IMR-90 (cell line): ENCODE measurements around the gene OR2G6. TPM values are rescaled to one million over a fixed set of nuclear protein-coding genes. Genes with fewer than 3 reads are reported as not detected.
"Not testable (repeated sequence)": the region's sequence is repeated elsewhere in the genome, so short reads cannot be mapped to it uniquely, and the experiment has no call there.

Source experiments
- ATAC-seq: fragments of 200-7000 bp; cut with Tn5 transposase; 2 replicates; pipeline ENCODE4 v1.9.1; 2020; ENCODE audit warnings: low read depth, mild to moderate bottlenecking, moderate library complexity
- BruUV-seq: library from RNA; stranded (reverse); fragments of 400-500 nt; replicated peaks from 2 replicates; lab custom pipeline; 2021; lab: Mats Ljungman, UMichigan
- CTCF ChIA-PET: fragments of 300-600 bp; formaldehyde crosslinking; extraction: SDS; loops from one replicate; lab custom pipeline; 2021; ENCODE audit warnings: antibody characterized with exemption; lab: Yijun Ruan, JAX
- POLR2A ChIA-PET: fragments of 300-600 bp; sonication (Branson Sonifier 250); formaldehyde crosslinking; loops from one replicate; lab custom pipeline; 2022; ENCODE audit warnings: antibody characterized with exemption; ENCODE audit not compliant: unreplicated experiment; lab: Charles Lee
- DNase-seq: peaks from one replicate; pipeline ENCODE4 v3.0.0; 2013
- H2AFZ ChIP-seq: replicated peaks from 2 replicates; pipeline ENCODE3; 2013; ENCODE audit warnings: low read length, mild to moderate bottlenecking; ENCODE audit not compliant: poor library complexity
- H2AK5ac ChIP-seq: 2 replicates; pipeline ENCODE4 v1.6.1; 2013; ENCODE audit warnings: low read depth, low read length, inconsistent platforms
- H2AK9ac ChIP-seq: replicated peaks from 2 replicates; pipeline ENCODE3; 2013; ENCODE audit warnings: mild to moderate bottlenecking, low read depth, low read length, moderate library complexity; ENCODE audit not compliant: poor library complexity
- H2BK120ac ChIP-seq: 2 replicates; pipeline ENCODE4 v1.6.1; 2013; ENCODE audit warnings: low read depth, low read length, inconsistent platforms
- H2BK15ac ChIP-seq: 3 replicates; pipeline ENCODE4 v1.6.1; 2013; ENCODE audit warnings: low read depth, low read length, inconsistent platforms
- H2BK20ac ChIP-seq: 2 replicates; pipeline ENCODE4 v1.6.1; 2013; ENCODE audit warnings: low read depth, mild to moderate bottlenecking, inconsistent platforms, low read length, moderate library complexity
- H2BK5ac ChIP-seq: 2 replicates; pipeline ENCODE4 v1.6.1; 2013; ENCODE audit warnings: mild to moderate bottlenecking, low read depth, low read length, inconsistent platforms; ENCODE audit not compliant: poor library complexity, severe bottlenecking
- H3K14ac ChIP-seq: replicated peaks from 2 replicates; pipeline ENCODE4 v1.6.1; 2013; ENCODE audit warnings: low read depth, low read length, inconsistent platforms
- H3K18ac ChIP-seq: 2 replicates; pipeline ENCODE4 v1.6.1; 2013; ENCODE audit warnings: low read depth, low read length, control low read depth
- H3K23ac ChIP-seq: 2 replicates; pipeline ENCODE4 v1.6.1; 2013; ENCODE audit warnings: low read depth, low read length, inconsistent platforms
- H3K27ac ChIP-seq: 2 replicates; pipeline ENCODE4 v1.5.1; 2013; ENCODE audit warnings: mild to moderate bottlenecking, control low read depth, low read length; ENCODE audit not compliant: insufficient read depth
- H3K27me3 ChIP-seq: 2 replicates; pipeline ENCODE4 v1.6.1; 2013; ENCODE audit warnings: low read length; ENCODE audit not compliant: control insufficient read depth, insufficient read depth
- H3K36me3 ChIP-seq: 2 replicates; pipeline ENCODE4 v1.6.1; 2013; ENCODE audit warnings: low read length, mixed read lengths; ENCODE audit not compliant: control insufficient read depth, insufficient read depth
- H3K4ac ChIP-seq: 2 replicates; pipeline ENCODE4 v1.6.1; 2013; ENCODE audit warnings: low read depth, low read length, inconsistent platforms
- H3K4me1 ChIP-seq: 2 replicates; pipeline ENCODE4 v1.6.1; 2013; ENCODE audit warnings: low read length, mixed read lengths; ENCODE audit not compliant: control insufficient read depth, insufficient read depth
- H3K4me2 ChIP-seq: 2 replicates; pipeline ENCODE4 v1.6.1; 2013; ENCODE audit warnings: low read depth, mild to moderate bottlenecking, control low read depth, low read length, moderate library complexity
- H3K4me3 ChIP-seq: 2 replicates; pipeline ENCODE4 v1.5.1; 2013; ENCODE audit warnings: low read depth, mild to moderate bottlenecking, control low read depth, low read length, moderate library complexity; ENCODE audit not compliant: insufficient read depth
- H3K56ac ChIP-seq: 2 replicates; pipeline ENCODE4 v1.6.1; 2013; ENCODE audit warnings: low read length, inconsistent platforms; ENCODE audit not compliant: insufficient read depth; ENCODE audit errors: extremely low read depth
- H3K79me1 ChIP-seq, 2 experiments: 2 replicates each; pipeline ENCODE4 v1.6.1; 2013; ENCODE audit warnings: low read length in 2 of 2, inconsistent platforms in 1 of 2, low read depth in 1 of 2
- H3K9ac ChIP-seq: 2 replicates; pipeline ENCODE4 v1.6.1; 2013; ENCODE audit warnings: low read depth, low read length, control low read depth
- H3K9me1 ChIP-seq: 2 replicates; pipeline ENCODE4 v1.6.1; 2013; ENCODE audit warnings: low read length, inconsistent platforms; ENCODE audit not compliant: insufficient read depth
- H3K9me3 ChIP-seq: 2 replicates; pipeline ENCODE4 v1.6.1; 2013; ENCODE audit warnings: low read length; ENCODE audit not compliant: control insufficient read depth, insufficient read depth
- H4K20me1 ChIP-seq: 2 replicates; pipeline ENCODE4 v1.6.1; 2013; ENCODE audit warnings: low read length, inconsistent platforms; ENCODE audit not compliant: insufficient read depth
- H4K5ac ChIP-seq: 2 replicates; pipeline ENCODE4 v1.6.1; 2013; ENCODE audit warnings: mild to moderate bottlenecking, low read depth, low read length, control low read depth
- H4K8ac ChIP-seq, 2 experiments: 2 replicates each; pipeline ENCODE4 v1.6.1; 2013; ENCODE audit warnings: low read depth in 2 of 2, low read length in 2 of 2, control low read depth in 1 of 2, inconsistent platforms in 1 of 2
- H4K91ac ChIP-seq: 2 replicates; pipeline ENCODE4 v1.6.1; 2013; ENCODE audit warnings: low read depth, low read length, inconsistent platforms; ENCODE audit not compliant: insufficient read depth
- WGBS, 2 experiments: methylation state at CpG; one replicate each; pipeline versions ENCODE4 v1.1.5 to v1.1.7; 2013; ENCODE audit warnings: missing lambda C conversion rate in 2 of 2; ENCODE audit not compliant: insufficient read length in 1 of 2; ENCODE audit errors: extremely low coverage in 2 of 2; 5-methylcytosine and 5-hydroxymethylcytosine counted together
- dilution Hi-C: fragments of 300-500 bp; cut with HindIII; formaldehyde crosslinking; loops from one replicate; pipeline ENCODE4 v1.14.3; 2018; ENCODE audit warnings: low sequenced_read_pairs; ENCODE audit not compliant: unreplicated experiment
- in situ Hi-C: fragments of 300-500 bp; cut with MboI; formaldehyde crosslinking; loops from 3 replicates; pipeline ENCODE4 v1.14.3; 2019; ENCODE audit warnings: low sequenced_read_pairs, inconsistent platforms, mixed read lengths
- intact Hi-C: fragments of 100-400 bp; cut with micrococcal nuclease; formaldehyde crosslinking; loops from 2 replicates; pipeline ENCODE4 v1.10.0; 2022
- polyA plus RNA-seq, 3 experiments: library from polyadenylated mRNA; depleted of rRNA; stranded (reverse); fragments of >200 nt; gene quantifications; 2 replicates each; pipeline ENCODE4 v1.2.3, GENCODE V29; 2012; ENCODE audit warnings: low replicate concordance in 1 of 3
- total RNA-seq: library from RNA; depleted of rRNA; stranded (reverse); fragments of >200 nt; gene quantifications from 2 replicates; pipeline ENCODE4 v1.2.3, GENCODE V29; 2012

OR2G6 gene
- total and polyA plus RNA-seq, 2 of the 4 experiments (the other 2 are of a cell fraction): not detected

GRCh38 chr1:248572049-248572448 is 64.2 kb downstream of the OR2G6 start:
- H3K27ac ChIP-seq, H3K9me3 ChIP-seq, dilution Hi-C loops, H2AK9ac ChIP-seq, H3K79me1 ChIP-seq, H3K4me1 ChIP-seq, DNase-seq, H4K8ac ChIP-seq, H3K18ac ChIP-seq, POLR2A ChIA-PET, H2AK5ac ChIP-seq, H3K23ac ChIP-seq, H3K4ac ChIP-seq, CTCF ChIA-PET, BruUV-seq, H3K4me3 ChIP-seq, intact Hi-C loops, H3K36me3 ChIP-seq, H2BK120ac ChIP-seq, H4K5ac ChIP-seq, H4K20me1 ChIP-seq, H3K4me2 ChIP-seq, H3K27me3 ChIP-seq, ATAC-seq, H2BK15ac ChIP-seq, in situ Hi-C loops, H3K14ac ChIP-seq, H3K9ac ChIP-seq, H3K56ac ChIP-seq, H2BK5ac ChIP-seq, H4K91ac ChIP-seq, H2AFZ ChIP-seq, H3K9me1 ChIP-seq, H2BK20ac ChIP-seq: not testable (repeated sequence)
- WGBS, 2 experiments: no CpG with 5 or more reads among the region's 1 CpG

GRCh38 chr1:248573856-248574255 is 66.0 kb downstream of the OR2G6 start:
- H2BK5ac ChIP-seq, H2BK15ac ChIP-seq, H3K4me1 ChIP-seq, intact Hi-C loops, H4K20me1 ChIP-seq, in situ Hi-C loops, POLR2A ChIA-PET, H2BK120ac ChIP-seq, H3K27me3 ChIP-seq, H3K4me3 ChIP-seq, BruUV-seq, H2AK9ac ChIP-seq, DNase-seq, H3K79me1 ChIP-seq, CTCF ChIA-PET, H4K5ac ChIP-seq, H2AK5ac ChIP-seq, H3K4ac ChIP-seq, H2BK20ac ChIP-seq, H3K14ac ChIP-seq, H4K91ac ChIP-seq, H3K9me3 ChIP-seq, H2AFZ ChIP-seq, H3K27ac ChIP-seq, H4K8ac ChIP-seq, dilution Hi-C loops, H3K4me2 ChIP-seq, H3K9ac ChIP-seq, H3K18ac ChIP-seq, H3K56ac ChIP-seq, ATAC-seq, H3K36me3 ChIP-seq, H3K9me1 ChIP-seq, H3K23ac ChIP-seq: not testable (repeated sequence)
- WGBS, 2 experiments: no CpG with 5 or more reads among the region's 8 CpGs
